Endothelial cell of umbilical vein (primary cell): ENCODE data around the gene F2RL3. TPM values are rescaled to one million over a fixed set of nuclear protein-coding genes. Genes with fewer than 3 reads are reported as not detected.

Source experiments
- BruUV-seq: library from RNA; stranded (reverse); fragments of 400-500 nt; replicated peaks from 2 replicates; lab custom pipeline; 2021; lab: Mats Ljungman, UMichigan
- CTCF ChIA-PET: fragments of 300-600, 350-600 bp; sonication (Branson Sonifier 250); formaldehyde crosslinking; loops from one replicate; lab custom pipeline; 2021; ENCODE audit warnings: antibody characterized with exemption, inconsistent platforms; lab: Charles Lee
- POLR2A ChIA-PET: fragments of 300-600, 350-600 bp; sonication (Branson Sonifier 250); formaldehyde crosslinking; loops from one replicate; lab custom pipeline; 2021; ENCODE audit warnings: antibody characterized with exemption, inconsistent platforms; lab: Charles Lee
- DNase-seq: peaks from one replicate; pipeline ENCODE4 v3.0.0-alpha.2; 2011; ENCODE audit warnings: low read depth, low spot score
- FAIRE-seq: peaks from 2 replicates; lab custom pipeline; 2011; peaks lifted over from hg19 to GRCh38; lab: Jason Lieb, UNC
- H2AFZ ChIP-seq: 2 replicates; pipeline ENCODE4 v1.6.0; 2012; ENCODE audit warnings: low read depth, low read length, control low read depth, inconsistent platforms
- H3K27ac ChIP-seq: 2 replicates; pipeline ENCODE4 v1.5.1; 2011; ENCODE audit warnings: low read depth, mild to moderate bottlenecking, control low read depth, low read length, moderate library complexity; ENCODE audit not compliant: insufficient read depth
- H3K27me3 ChIP-seq, 2 experiments: 2 replicates each; pipeline versions ENCODE4 v1.6.0 to v1.6.1; 2011; ENCODE audit warnings: low read length in 2 of 2, mixed read lengths in 1 of 2; ENCODE audit not compliant: control insufficient read depth in 2 of 2, insufficient read depth in 2 of 2
- H3K36me3 ChIP-seq, 2 experiments: 2 replicates in 1 of 2; 3 replicates in 1 of 2; pipeline ENCODE4 v1.5.1; 2011; ENCODE audit warnings: low read length in 2 of 2, mild to moderate bottlenecking in 1 of 2, moderate library complexity in 1 of 2; ENCODE audit not compliant: control insufficient read depth in 2 of 2, insufficient read depth in 2 of 2; ENCODE audit errors: extremely low read depth in 1 of 2
- H3K4me1 ChIP-seq: 3 replicates; pipeline ENCODE4 v1.5.1; 2011; ENCODE audit warnings: mild to moderate bottlenecking, low read length; ENCODE audit not compliant: control insufficient read depth, insufficient read depth; ENCODE audit errors: extremely low read depth
- H3K4me2 ChIP-seq: 2 replicates; pipeline ENCODE4 v1.6.1; 2011; ENCODE audit warnings: low read length, control low read depth, mixed read lengths; ENCODE audit not compliant: insufficient read depth
- H3K4me3 ChIP-seq, 3 experiments: fragments of 200-600 bp in 1 of 3; sonication (generic), shearing (Covaris generic) in 1 of 3; replicated peaks in 1 of 3; 2 replicates each; pipeline ENCODE4 v1.5.1; 2011 to 2016; ENCODE audit warnings: control low read depth in 3 of 3, low read length in 3 of 3, mild to moderate bottlenecking in 2 of 3, inconsistent platforms in 1 of 3, low read depth in 1 of 3, moderate library complexity in 1 of 3; ENCODE audit not compliant: insufficient read depth in 1 of 3
- H3K79me2 ChIP-seq: 2 replicates; pipeline ENCODE4 v1.6.0; 2012; ENCODE audit warnings: low read length, inconsistent platforms; ENCODE audit not compliant: control insufficient read depth, insufficient read depth
- H3K9ac ChIP-seq: replicated peaks from 2 replicates; pipeline ENCODE3; 2011; ENCODE audit warnings: low read length, control low read depth; ENCODE audit not compliant: insufficient read depth; ENCODE audit errors: extremely low read depth
- H3K9me1 ChIP-seq: replicated peaks from 3 replicates; pipeline ENCODE4 v1.6.0; 2011; ENCODE audit warnings: mild to moderate bottlenecking, low read length; ENCODE audit not compliant: control insufficient read depth, insufficient read depth; ENCODE audit errors: extremely low read depth
- H3K9me3 ChIP-seq: replicated peaks from 2 replicates; pipeline ENCODE4 v1.5.1; 2012; ENCODE audit warnings: low read length, inconsistent platforms; ENCODE audit not compliant: control insufficient read depth, insufficient read depth
- H4K20me1 ChIP-seq: replicated peaks from 2 replicates; pipeline ENCODE3; 2011; ENCODE audit warnings: mild to moderate bottlenecking, low read length; ENCODE audit not compliant: control insufficient read depth, insufficient read depth; ENCODE audit errors: extremely low read depth
- EZH2 ChIP-seq: IDR thresholded peaks from 2 replicates; pipeline ENCODE4 v1.6.1; 2012; ENCODE audit warnings: borderline replicate concordance, low read depth, mild to moderate bottlenecking, moderate library complexity, low read length, inconsistent platforms; ENCODE audit not compliant: severe bottlenecking
- FOS ChIP-seq: IDR thresholded peaks from 2 replicates; pipeline ENCODE4 v1.6.1; 2011; ENCODE audit warnings: mild to moderate bottlenecking, low read length, moderate library complexity, borderline replicate concordance; ENCODE audit not compliant: insufficient read depth
- GATA2 ChIP-seq: IDR thresholded peaks from 2 replicates; pipeline ENCODE4 v1.7.0; 2011; ENCODE audit warnings: low read depth, mild to moderate bottlenecking, moderate library complexity, mixed read lengths, low read length; ENCODE audit not compliant: insufficient read length, insufficient read depth
- JUN ChIP-seq: IDR thresholded peaks from 2 replicates; pipeline ENCODE4 v1.6.1; 2011; ENCODE audit warnings: borderline replicate concordance, low read depth; ENCODE audit not compliant: insufficient read length, insufficient read depth
- MAX ChIP-seq: IDR thresholded peaks from 2 replicates; pipeline ENCODE4 v1.6.1; 2011; ENCODE audit not compliant: insufficient read depth, insufficient read length
- MYC ChIP-seq: IDR thresholded peaks from one replicate; pipeline ENCODE4 v1.6.1; 2011; ENCODE audit warnings: mild to moderate bottlenecking, low read depth, low read length
- POLR2A ChIP-seq: IDR thresholded peaks from 2 replicates; pipeline ENCODE4 v1.6.1; 2012; ENCODE audit warnings: low read depth, mild to moderate bottlenecking, control low read depth, low read length
- POLR2AphosphoS5 ChIP-seq: IDR thresholded peaks from 2 replicates; pipeline ENCODE4 v1.6.1; 2012; ENCODE audit warnings: low read depth, mild to moderate bottlenecking, control low read depth, low read length, moderate library complexity; ENCODE audit not compliant: insufficient read depth
- dilution Hi-C: fragments of 300-500 bp; cut with MboI; formaldehyde crosslinking; loops from one replicate; pipeline ENCODE4 v1.15.0; 2019; ENCODE audit warnings: low sequenced_read_pairs; ENCODE audit not compliant: extremely low pct_ligation_motif_present
- intact Hi-C: fragments of 100-400 bp; cut with micrococcal nuclease; formaldehyde crosslinking; loops from one replicate; pipeline ENCODE4 v1.10.0; 2022
- polyA plus RNA-seq, 4 experiments: library from polyadenylated mRNA; depleted of rRNA in 3 of 4; stranded (reverse) in 3 of 4; unstranded in 1 of 4; fragments of >200 nt; gene quantifications; 2 replicates each; pipeline versions ENCODE4 v1.2.1 to v1.2.3, GENCODE V29; 2011 to 2012; ENCODE audit warnings: missing spikeins in 1 of 4
- total RNA-seq: library from RNA; stranded (reverse); gene quantifications from 2 replicates; pipeline ENCODE4 v1.2.3, GENCODE V29; 2021
- TF ChIP-seq, protein P1 (sequence below), 2 donors: IDR thresholded peaks; 1 replicate in 1 of 2; 2 replicates in 1 of 2; pipeline ENCODE4 v1.5.1; 2011; ENCODE audit warnings: low read length in 2 of 2, mild to moderate bottlenecking in 2 of 2, moderate library complexity in 2 of 2, control low read depth in 1 of 2, inconsistent platforms in 1 of 2, low read depth in 1 of 2; ENCODE audit not compliant: insufficient read depth in 1 of 2; ENCODE audit errors: extremely low read depth in 1 of 2

Gene F2RL3
- total and polyA plus RNA-seq, 2 donors (not counting 3 experiments of a cell fraction or from before 2014, with no cell fraction given) = 1.2 to 1.7 TPM

DNA sequence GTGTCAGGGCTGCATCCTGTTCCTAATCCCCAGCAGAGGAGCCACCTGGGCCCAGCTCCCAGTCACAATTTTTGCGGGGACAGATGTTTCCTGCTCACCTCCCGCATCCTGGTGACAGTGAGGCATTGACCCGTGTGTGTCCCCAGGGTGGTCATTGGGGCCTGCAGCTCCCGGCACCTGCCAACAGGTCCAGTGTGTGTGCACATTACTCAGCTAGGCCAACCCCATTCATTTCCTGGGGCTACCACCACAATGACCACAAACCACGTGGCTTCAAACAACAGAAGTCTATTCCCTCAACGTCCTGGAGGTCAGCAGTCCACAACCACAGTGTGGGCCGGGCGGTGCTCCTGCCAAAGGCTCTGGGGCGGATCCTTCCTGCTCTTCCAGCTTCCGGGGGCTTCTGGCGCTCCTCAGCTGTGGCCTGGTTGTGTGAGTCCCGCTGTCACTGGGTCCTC lies 11.9 kb upstream of the F2RL3 start:
- H3K4me3 ChIP-seq = no peak overlapping the region
- peak; percentile 13 for DNase-seq
- H3K36me3 ChIP-seq = peaks cover 19 to 37% of the 10 kb centered on the region in 2 experiments
- TF ChIP-seq POLR2AphosphoS5 (peak; percentile 57), MAX (peak; percentile 78), JUN (no peak), FOS (peak; percentile 33)
- H3K4me2 ChIP-seq = no peak overlapping the region
- no peak overlapping the region for H2AFZ ChIP-seq
- BruUV-seq = no TSS peak
- ChIA-PET POLR2A (no interaction called here), CTCF (no interaction called here)
- H3K27ac ChIP-seq = peak overlapping the region; percentile 16
- no peaks in the 10 kb centered on the region for H3K9me3 ChIP-seq
- dilution Hi-C loops = no loop called here
- peaks cover 19% of the 10 kb centered on the region for H3K4me1 ChIP-seq
- no peaks in the 10 kb centered on the region for H3K27me3 ChIP-seq
- FAIRE-seq = peak; percentile 48
- intact Hi-C loops = loop anchor here (1.0 kb wide), 1 partner anchor 11 kb away; the partner anchor contains the start of gene F2RL3
- H3K9me1 ChIP-seq = no peaks in the 10 kb centered on the region
- no peak overlapping the region for H3K9ac ChIP-seq
- peaks cover 27% of the 10 kb centered on the region for H3K79me2 ChIP-seq
- no peaks in the 10 kb centered on the region for H4K20me1 ChIP-seq

DNA sequence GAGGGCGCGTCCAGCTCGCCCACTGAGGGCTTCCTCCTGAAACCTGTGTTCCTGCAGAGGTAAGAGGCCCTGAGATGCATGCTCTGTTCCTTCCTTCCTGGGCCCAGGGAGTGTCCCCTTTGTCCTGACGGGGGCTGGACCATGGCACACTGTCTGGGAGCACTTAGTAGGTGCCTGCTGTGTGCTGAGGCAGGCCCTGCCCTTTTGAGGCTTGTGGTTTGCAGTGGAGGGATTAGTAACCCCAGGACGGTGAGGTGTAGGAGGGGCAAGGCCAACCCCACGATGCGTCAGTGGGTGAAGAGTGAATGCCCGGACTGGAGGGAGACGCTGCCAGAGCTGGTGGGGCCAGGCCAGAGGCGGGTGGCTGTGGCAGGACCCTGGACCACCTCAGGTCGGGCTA lies 11.2 kb upstream of the F2RL3 start:
- Histone ChIP-seq H3K4me1 (peaks cover 13% of the 10 kb centered on the region), H3K27ac (no peak overlapping the region), H3K36me3 (peaks cover 19 to 37% of the 10 kb centered on the region in 2 experiments), H3K27me3 (no peaks in the 10 kb centered on the region), H3K4me3 (no peak overlapping the region), H4K20me1 (no peaks in the 10 kb centered on the region), H3K4me2 (no peak overlapping the region), H3K9ac (no peak overlapping the region), H2AFZ (no peak overlapping the region), H3K79me2 (peaks cover 27% of the 10 kb centered on the region), H3K9me3 (no peaks in the 10 kb centered on the region), H3K9me1 (no peaks in the 10 kb centered on the region)
- CTCF ChIA-PET = no interaction called here
- TF ChIP-seq MYC (no peak), POLR2AphosphoS5 (no peak), JUN (no peak), FOS (no peak), POLR2A (no peak), GATA2 (no peak), MAX (no peak), EZH2 (no peak)
- TF ChIP-seq, protein P1, sequence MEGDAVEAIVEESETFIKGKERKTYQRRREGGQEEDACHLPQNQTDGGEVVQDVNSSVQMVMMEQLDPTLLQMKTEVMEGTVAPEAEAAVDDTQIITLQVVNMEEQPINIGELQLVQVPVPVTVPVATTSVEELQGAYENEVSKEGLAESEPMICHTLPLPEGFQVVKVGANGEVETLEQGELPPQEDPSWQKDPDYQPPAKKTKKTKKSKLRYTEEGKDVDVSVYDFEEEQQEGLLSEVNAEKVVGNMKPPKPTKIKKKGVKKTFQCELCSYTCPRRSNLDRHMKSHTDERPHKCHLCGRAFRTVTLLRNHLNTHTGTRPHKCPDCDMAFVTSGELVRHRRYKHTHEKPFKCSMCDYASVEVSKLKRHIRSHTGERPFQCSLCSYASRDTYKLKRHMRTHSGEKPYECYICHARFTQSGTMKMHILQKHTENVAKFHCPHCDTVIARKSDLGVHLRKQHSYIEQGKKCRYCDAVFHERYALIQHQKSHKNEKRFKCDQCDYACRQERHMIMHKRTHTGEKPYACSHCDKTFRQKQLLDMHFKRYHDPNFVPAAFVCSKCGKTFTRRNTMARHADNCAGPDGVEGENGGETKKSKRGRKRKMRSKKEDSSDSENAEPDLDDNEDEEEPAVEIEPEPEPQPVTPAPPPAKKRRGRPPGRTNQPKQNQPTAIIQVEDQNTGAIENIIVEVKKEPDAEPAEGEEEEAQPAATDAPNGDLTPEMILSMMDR (IDR thresholded peaks at IDR 0.05; ENCODE audit: extremely low read depth in 1 of 2, insufficient read depth in 1 of 2, low read depth in 1 of 2, low read length in 2 of 2) = no peak
- intact Hi-C loops = loop anchor here (1.0 kb wide), 1 partner anchor 11 kb away; the partner anchor contains the start of gene F2RL3
- dilution Hi-C loops = no loop called here
- FAIRE-seq = no peak
- no peak for DNase-seq
- no TSS peak for BruUV-seq
- POLR2A ChIA-PET = no interaction called here
